ENCODE data around the gene LYST. TPM values are rescaled to one million over a fixed set of nuclear protein-coding genes. Genes with fewer than 3 reads are reported as not detected.
"Not testable (repeated sequence)": the region's sequence is repeated elsewhere in the genome, so short reads cannot be mapped to it uniquely, and the experiment has no call there.

The LYST gene
- total RNA-seq, 2 experiments from 2014 or later, result 24.7 to 26.8 TPM

DNA sequence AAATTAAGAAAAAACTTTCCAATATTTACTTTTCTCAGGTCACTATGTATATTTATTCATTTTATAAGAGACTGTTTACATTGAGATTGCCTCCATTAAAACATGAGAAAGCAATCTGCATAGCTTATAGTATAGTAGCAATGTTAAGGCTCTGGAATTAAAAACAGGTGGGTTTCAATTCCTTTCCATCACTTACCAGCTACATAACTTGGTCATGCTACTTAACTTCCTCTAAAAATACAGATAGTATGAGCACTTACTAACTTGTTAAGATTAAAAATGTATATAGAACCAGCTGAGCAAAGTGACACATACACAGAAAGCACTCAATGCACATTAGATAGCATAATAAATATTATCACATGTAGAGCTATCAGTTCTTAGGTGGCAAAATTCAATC is 76.6 kb downstream of the LYST start:
- Mint-ChIP-seq H3K4me1 (no peaks in the 10 kb centered on the region), H3K9me3 (no peaks in the 10 kb centered on the region), H3K4me3 (no peak overlapping the region), H3K36me3 (ENCODE audit: low read depth) (peaks cover 26% of the 10 kb centered on the region), H3K27me3 (no peaks in the 10 kb centered on the region), H3K27ac (no peak overlapping the region)
- ChIA-PET CTCF (no interaction called here), POLR2A (no interaction called here)
- no peak for DNase-seq

DNA sequence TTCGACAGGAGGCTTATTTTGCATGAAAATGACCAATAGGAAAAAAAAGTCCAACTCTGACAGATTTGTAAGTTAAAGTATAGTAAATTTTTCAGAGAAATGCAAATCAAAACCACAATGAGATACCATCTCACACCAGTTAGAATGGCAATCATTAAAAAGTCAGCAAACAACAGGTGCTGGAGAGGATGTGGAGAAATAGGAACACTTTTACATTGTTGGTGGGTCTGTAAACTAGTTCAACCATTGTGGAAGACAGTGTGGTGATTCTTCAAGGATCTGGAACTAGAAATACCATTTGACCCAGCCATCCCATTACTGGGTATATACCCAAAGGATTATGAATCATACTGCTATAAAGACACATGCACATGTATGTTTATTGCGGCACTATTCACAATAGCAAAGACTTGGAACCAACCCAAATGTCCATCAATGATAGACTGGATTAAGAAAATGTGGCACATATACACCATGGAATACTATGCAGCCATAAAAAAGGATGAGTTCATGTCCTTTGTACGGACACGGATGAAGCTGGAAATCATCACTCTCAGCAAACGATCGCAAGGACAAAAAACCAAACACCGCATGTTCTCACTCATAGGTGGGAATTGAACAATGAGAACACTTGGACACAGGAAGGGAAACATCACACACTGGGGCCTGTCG is 80.3 kb downstream of the LYST start:
- peaks cover 23% of the 10 kb centered on the region for H3K36me3 Mint-ChIP-seq (ENCODE audit: low read depth)
- H3K4me3 Mint-ChIP-seq, POLR2A ChIA-PET, DNase-seq, CTCF ChIA-PET, H3K27me3 Mint-ChIP-seq, H3K4me1 Mint-ChIP-seq, H3K9me3 Mint-ChIP-seq, H3K27ac Mint-ChIP-seq: not testable (repeated sequence)

DNA sequence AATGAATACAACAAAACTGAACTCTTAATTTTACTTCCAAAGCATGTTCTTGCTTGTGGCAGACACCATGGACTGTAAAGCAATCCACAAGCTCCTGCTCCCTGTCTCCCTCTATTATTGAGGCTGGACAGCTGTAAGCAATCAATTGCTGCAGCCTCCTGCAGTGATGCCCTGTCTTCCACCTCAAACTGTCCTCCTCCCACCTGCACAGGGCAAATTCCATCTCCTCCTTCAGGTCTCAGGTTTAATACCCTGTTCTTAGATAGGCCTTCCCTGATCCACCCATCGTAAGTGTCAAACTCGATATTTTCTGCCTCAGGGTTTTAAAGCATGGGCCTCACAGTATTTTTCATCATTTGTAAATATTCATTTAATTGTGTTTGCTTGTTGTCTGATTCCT is 81.8 kb downstream of the LYST start:
- peaks cover 19% of the 10 kb centered on the region for H3K36me3 Mint-ChIP-seq (ENCODE audit: low read depth)
- no peaks in the 10 kb centered on the region for H3K27me3 Mint-ChIP-seq
- H3K27ac Mint-ChIP-seq, result no peak overlapping the region
- H3K4me3 Mint-ChIP-seq, result no peak overlapping the region
- DNase-seq, result no peak
- no peaks in the 10 kb centered on the region for H3K4me1 Mint-ChIP-seq
- CTCF ChIA-PET, result interaction anchor here (0.8 to 1.3 kb wide), 6 partner anchors 9 to 280 kb away, joined by 3 to 5 read pairs (median 4); no protein-coding TSS in a partner anchor
- H3K9me3 Mint-ChIP-seq, result no peaks in the 10 kb centered on the region
- POLR2A ChIA-PET, result no interaction called here

DNA sequence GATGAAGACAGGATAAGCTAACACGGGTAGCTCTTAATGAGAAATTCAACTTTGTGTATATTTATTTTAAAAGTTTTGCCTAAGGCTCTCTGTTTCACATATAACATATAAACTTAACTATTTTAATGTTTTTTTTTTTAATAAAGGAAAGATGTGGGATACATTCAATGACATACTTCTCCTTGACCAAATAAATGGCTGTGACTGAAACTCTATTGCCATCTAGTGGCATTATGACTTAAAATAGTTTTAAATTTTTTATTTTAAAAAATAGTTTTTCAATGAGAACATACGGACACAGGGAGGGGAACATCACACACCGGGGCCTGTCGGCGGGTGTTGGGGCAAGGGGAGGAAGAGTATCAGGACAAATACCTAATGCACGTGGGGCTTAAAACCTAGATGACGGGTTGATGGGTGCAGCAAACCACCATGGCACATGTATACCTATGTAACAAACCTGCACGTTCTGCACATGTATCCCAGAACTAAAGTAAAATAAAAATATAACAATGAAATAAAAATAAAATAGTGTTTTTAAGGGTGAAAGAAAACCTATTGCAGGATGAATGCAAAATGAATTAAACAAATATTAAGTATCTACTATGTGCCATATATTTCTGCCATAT is 83.4 kb downstream of the LYST start:
- no peaks in the 10 kb centered on the region for H3K4me1 Mint-ChIP-seq
- H3K36me3 Mint-ChIP-seq (ENCODE audit: low read depth), result peaks cover 19% of the 10 kb centered on the region
- no peaks in the 10 kb centered on the region for H3K9me3 Mint-ChIP-seq
- H3K27me3 Mint-ChIP-seq, result no peaks in the 10 kb centered on the region
- DNase-seq, result no peak
- ChIA-PET CTCF (interaction anchor here (0.6 to 2.3 kb wide), 19 partner anchors 9 to 1406 kb away, joined by 3 to 7 read pairs (median 4); partner anchors contain the start of gene B3GALNT2), POLR2A (no interaction called here)
- H3K4me3 Mint-ChIP-seq, result no peak overlapping the region
- H3K27ac Mint-ChIP-seq, result no peak overlapping the region

DNA sequence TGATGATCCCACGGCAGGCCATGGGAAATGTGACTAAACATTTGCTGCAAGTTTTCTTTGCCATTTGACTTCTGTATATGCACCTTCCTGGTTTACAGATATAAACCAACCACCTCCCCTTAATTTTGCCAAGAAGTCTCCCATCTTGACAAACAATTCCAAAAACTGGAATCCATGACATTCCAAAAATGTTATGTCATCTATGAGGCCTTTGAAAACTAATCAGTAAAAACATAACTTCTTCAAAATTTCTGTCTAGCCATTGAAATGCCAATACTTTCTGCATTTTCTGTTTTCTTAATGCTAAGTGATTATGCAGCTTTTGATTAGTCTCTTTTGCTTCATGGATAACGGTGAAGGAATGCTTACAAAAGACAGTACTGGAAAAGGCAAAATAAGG is 84.1 kb downstream of the LYST start:
- peaks cover 19% of the 10 kb centered on the region for H3K36me3 Mint-ChIP-seq (ENCODE audit: low read depth)
- H3K27me3 Mint-ChIP-seq, result no peaks in the 10 kb centered on the region
- peak overlapping the region; percentile 33 for H3K27ac Mint-ChIP-seq
- DNase-seq, result no peak
- no peaks in the 10 kb centered on the region for H3K9me3 Mint-ChIP-seq
- H3K4me3 Mint-ChIP-seq, result no peak overlapping the region
- CTCF ChIA-PET, result interaction anchor here (0.6 to 2.3 kb wide), 11 partner anchors 12 to 1405 kb away, joined by 3 to 7 read pairs (median 4); partner anchors contain the start of gene B3GALNT2
- no peaks in the 10 kb centered on the region for H3K4me1 Mint-ChIP-seq
- POLR2A ChIA-PET, result no interaction called here

DNA sequence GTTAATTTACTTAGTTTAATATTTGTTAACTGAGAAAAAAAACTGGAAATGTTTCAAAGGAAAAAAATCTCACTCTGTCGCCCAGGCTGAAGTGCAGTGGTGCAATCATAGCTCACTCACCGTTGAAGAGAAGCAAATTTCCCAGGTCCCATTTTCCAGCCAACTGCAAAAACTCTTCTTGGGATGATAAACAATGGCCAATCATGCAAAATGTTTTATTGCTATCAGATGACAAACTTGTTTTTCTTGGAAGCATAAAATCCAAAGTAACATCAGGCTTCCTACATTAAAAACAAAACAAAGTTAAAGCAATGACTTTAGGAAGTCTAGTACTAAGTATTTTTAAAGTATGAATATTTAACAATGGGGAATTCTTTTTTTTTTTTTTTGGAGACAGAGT is 84.9 kb downstream of the LYST start:
- Mint-ChIP-seq H3K27ac (no peak overlapping the region), H3K9me3 (no peaks in the 10 kb centered on the region), H3K36me3 (ENCODE audit: low read depth) (peaks cover 16% of the 10 kb centered on the region), H3K4me3 (no peak overlapping the region), H3K4me1 (no peaks in the 10 kb centered on the region), H3K27me3 (no peaks in the 10 kb centered on the region)
- no peak for DNase-seq
- ChIA-PET POLR2A (no interaction called here), CTCF (interaction anchor here (0.6 kb wide), 2 partner anchors 28 to 46 kb away, joined by 4 to 5 read pairs; no protein-coding TSS in a partner anchor)

DNA sequence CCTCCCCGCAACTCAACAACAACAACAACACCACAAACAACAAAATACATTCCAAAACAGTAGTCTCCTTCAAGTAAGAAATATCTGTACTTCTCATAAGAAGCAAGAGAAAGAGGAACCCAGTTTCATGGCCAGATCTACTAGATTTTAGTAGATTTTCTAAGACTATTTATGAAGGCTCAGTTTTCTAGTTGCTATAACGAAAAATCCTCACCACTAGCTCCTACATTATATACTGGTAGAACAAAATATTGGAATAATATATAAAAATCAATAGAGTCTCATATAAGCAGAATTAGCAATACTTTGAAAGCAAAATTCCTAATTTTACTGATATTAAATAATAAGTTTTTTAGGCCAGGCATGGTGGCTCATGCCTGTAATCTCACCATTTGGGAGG is 86.9 kb downstream of the LYST start:
- CTCF ChIA-PET, result no interaction called here
- POLR2A ChIA-PET, result no interaction called here
- Mint-ChIP-seq H3K4me3 (no peak overlapping the region), H3K36me3 (ENCODE audit: low read depth) (peaks cover 10% of the 10 kb centered on the region), H3K9me3 (no peaks in the 10 kb centered on the region), H3K27me3 (no peaks in the 10 kb centered on the region), H3K27ac (no peak overlapping the region), H3K4me1 (no peaks in the 10 kb centered on the region)
- DNase-seq, result no peak

DNA sequence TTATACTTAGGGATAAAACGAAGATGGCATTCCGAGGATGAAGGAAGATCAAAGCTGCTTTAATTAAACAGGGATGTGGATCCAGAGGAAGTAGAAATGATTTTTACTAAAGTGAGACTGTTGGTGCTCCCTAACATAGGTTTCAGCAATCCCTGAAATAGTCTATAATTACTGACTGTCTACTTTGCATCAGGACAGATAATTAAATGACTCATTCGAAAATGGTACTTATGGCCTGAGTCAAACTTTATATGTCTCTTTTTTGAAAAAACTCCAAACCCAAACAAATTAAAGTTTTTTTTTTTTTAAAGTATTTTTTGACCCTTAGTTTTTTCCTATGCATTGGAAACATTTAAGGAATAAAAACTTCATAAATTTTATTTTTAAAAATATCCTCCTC is 90.3 kb downstream of the LYST start:
- Mint-ChIP-seq H3K27ac (no peak overlapping the region), H3K27me3 (no peaks in the 10 kb centered on the region), H3K9me3 (no peaks in the 10 kb centered on the region), H3K4me3 (no peak overlapping the region), H3K4me1 (no peaks in the 10 kb centered on the region), H3K36me3 (ENCODE audit: low read depth) (peaks cover 14% of the 10 kb centered on the region)
- no peak for DNase-seq
- CTCF ChIA-PET, result interaction anchor here (0.5 to 1.8 kb wide), 3 partner anchors 19 to 534 kb away, joined by 3 read pairs; no protein-coding TSS in a partner anchor
- POLR2A ChIA-PET, result no interaction called here

DNA sequence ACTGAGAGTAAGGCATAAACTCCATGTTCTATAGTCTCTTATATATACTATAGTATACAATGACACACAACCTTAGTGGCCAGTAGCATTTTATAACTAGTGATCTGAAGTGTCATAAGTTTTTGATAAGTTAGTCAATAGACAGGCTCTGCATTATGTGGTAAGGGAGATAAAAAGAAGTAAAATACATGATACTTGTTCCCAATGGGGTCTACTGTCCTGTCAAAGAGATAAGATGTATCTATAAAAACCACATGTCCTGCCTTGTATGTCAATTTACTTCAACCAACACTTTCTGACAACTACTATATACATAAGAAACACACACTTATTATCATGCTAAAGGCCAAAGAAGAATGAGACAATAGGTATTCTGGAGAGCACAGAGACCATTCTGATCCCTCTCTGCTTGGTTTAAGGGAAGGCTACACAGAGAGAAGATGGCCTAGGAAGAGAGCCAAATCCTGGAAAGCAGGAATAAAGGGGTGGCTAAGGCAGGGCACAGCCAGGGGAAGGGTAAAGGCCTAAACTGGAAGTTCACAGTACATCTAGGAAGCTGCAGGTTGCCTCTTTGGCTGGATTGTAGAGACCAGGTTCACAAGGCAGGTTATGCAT is 91.4 kb downstream of the LYST start:
- no peaks in the 10 kb centered on the region for H3K9me3 Mint-ChIP-seq
- no peak overlapping the region for H3K4me3 Mint-ChIP-seq
- ChIA-PET POLR2A (no interaction called here), CTCF (interaction anchor here (1.8 kb wide), 1 partner anchor 9 kb away, joined by 5 read pairs; no protein-coding TSS in a partner anchor)
- no peaks in the 10 kb centered on the region for H3K27me3 Mint-ChIP-seq
- DNase-seq, result no peak
- no peak overlapping the region for H3K27ac Mint-ChIP-seq
- H3K4me1 Mint-ChIP-seq, result no peaks in the 10 kb centered on the region
- peaks cover 17% of the 10 kb centered on the region for H3K36me3 Mint-ChIP-seq (ENCODE audit: low read depth)

DNA sequence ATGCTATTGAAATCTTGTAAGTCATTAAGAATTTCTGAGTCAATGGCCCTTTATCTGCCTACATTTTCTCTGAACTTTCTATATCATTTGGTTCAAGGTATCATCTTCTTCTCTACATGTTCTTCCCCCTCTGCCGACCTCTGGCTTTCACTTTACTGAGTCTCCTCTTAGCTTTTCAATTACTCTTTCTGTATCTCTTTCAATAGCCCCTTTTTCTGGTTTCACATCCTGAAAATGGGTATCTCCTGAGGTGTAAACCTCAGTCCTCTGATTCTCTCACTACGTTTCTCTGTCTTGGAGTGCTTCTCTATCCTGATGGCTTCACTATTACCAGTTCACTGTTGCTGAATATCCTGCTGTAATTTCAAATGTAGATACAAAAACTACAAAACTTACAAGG is 98.9 kb downstream of the LYST start:
- no peak for DNase-seq
- H3K27ac Mint-ChIP-seq, result no peak overlapping the region
- peaks cover 4% of the 10 kb centered on the region for H3K4me1 Mint-ChIP-seq
- no peaks in the 10 kb centered on the region for H3K9me3 Mint-ChIP-seq
- peaks cover 18% of the 10 kb centered on the region for H3K36me3 Mint-ChIP-seq (ENCODE audit: low read depth)
- H3K4me3 Mint-ChIP-seq, result no peak overlapping the region
- CTCF ChIA-PET, result no interaction called here
- POLR2A ChIA-PET, result no interaction called here
- no peaks in the 10 kb centered on the region for H3K27me3 Mint-ChIP-seq

DNA sequence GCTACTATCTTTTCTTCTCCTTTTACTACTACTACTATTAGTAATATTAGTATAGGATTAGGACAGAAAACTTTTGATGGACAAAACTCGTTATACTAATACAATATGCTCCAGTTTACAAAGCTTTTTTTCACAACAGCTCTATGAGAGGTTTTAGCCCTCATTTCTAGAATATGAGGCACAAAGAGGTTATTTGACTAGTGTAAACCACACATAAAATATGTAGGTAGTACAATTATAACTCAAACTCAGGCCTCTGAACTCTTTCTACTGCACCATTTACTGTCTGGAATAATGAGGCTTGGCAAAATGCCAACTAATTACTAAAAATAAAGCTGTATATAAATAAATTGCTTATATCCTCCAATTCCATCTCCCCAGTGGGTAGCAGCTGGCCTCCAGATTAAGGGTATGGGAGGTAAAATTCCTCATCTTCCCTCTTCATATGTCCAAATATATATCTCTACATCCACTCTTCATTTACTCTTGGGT is 99.9 kb downstream of the LYST start:
- H3K4me1 Mint-ChIP-seq, result peaks cover 4% of the 10 kb centered on the region
- no peaks in the 10 kb centered on the region for H3K9me3 Mint-ChIP-seq
- H3K27ac Mint-ChIP-seq, result no peak overlapping the region
- H3K36me3 Mint-ChIP-seq (ENCODE audit: low read depth), result peaks cover 20% of the 10 kb centered on the region
- H3K27me3 Mint-ChIP-seq, result no peaks in the 10 kb centered on the region
- ChIA-PET CTCF (no interaction called here), POLR2A (no interaction called here)
- H3K4me3 Mint-ChIP-seq, result no peak overlapping the region
- no peak for DNase-seq

DNA sequence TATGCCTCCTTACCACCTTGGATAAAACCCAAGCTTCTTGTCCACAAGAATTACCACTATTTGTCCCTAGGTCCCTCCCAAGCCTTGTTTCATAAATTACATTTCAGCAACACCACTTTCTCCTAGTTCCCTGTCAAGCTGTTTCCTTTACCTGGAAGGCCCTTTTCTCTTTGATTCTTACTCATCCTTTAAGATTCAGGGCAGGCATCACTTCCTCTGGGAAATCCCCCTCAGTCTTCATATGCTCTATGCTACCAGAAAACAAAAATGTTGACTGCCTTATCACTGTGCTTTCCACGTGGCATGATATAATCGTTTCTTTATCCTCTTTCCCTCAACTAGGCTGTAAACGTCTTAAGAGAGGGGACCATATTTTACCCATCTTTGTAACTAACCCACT is 102.7 kb downstream of the LYST start:
- Mint-ChIP-seq H3K27ac (no peak overlapping the region), H3K4me1 (peaks cover 4% of the 10 kb centered on the region), H3K36me3 (ENCODE audit: low read depth) (peaks cover 21% of the 10 kb centered on the region), H3K27me3 (no peaks in the 10 kb centered on the region), H3K9me3 (no peaks in the 10 kb centered on the region), H3K4me3 (no peak overlapping the region)
- CTCF ChIA-PET, result interaction anchor here (0.6 to 1.7 kb wide), 2 partner anchors 33 to 1405 kb away, joined by 3 to 5 read pairs; no protein-coding TSS in a partner anchor
- POLR2A ChIA-PET, result no interaction called here
- no peak for DNase-seq

DNA sequence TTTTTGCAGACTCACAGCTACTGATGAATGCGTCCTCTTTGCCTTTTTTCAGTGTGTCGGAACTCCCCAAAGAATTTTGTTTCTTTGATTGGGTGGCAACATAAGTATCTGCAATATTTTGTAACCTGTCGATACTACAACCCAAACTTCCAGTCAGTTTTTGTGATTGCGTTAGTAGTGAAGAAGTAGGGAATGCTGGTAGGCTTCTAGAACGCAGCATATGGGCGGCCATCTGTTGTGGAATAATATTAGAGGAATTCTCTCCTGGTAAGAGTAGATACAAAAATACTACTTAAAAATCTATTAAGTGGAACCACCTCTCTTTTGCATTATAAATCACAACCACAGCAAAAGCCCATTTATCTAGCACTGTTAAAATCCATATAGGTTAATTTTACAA is 107.4 kb downstream of the LYST start:
- CTCF ChIA-PET, result no interaction called here

More for the DNA sequence above, 107.4 kb downstream of the LYST start:
- no peak for DNase-seq
- Mint-ChIP-seq H3K36me3 (ENCODE audit: low read depth) (peaks cover 16% of the 10 kb centered on the region), H3K9me3 (no peaks in the 10 kb centered on the region), H3K27ac (no peak overlapping the region), H3K4me3 (no peak overlapping the region), H3K27me3 (no peaks in the 10 kb centered on the region), H3K4me1 (no peaks in the 10 kb centered on the region)
- POLR2A ChIA-PET, result no interaction called here

Measured in activated CD4-positive, alpha-beta T cell treated with anti-CD3 and anti-CD28 coated beads, Interleukin-2, amount 10 ng/mL, durations not matched to agents 7 days and 5 days (primary cell).